Right lobe of liver (tissue), 4 donors: ENCODE results near the gene SETBP1.

ENCODE experiments used
- CTCF ChIP-seq, 4 donors: fragments of 200-600 bp in 3 of 4; fragments of 450-650 bp in 1 of 4; IDR thresholded peaks; one replicate each; pipeline versions ENCODE4 v1.5.1 to v1.8.0; 2016 to 2022; ENCODE audit warnings: antibody characterized with exemption in 4 of 4, mild to moderate bottlenecking in 2 of 4
- POLR2A ChIP-seq: fragments of 450-650 bp; IDR thresholded peaks from one replicate; pipeline ENCODE4 v1.6.1; 2017; ENCODE audit warnings: antibody characterized with exemption, mild to moderate bottlenecking
- donor health status: DM: no; HTN: no; CAD: no.
- donor health status: DM: no; HTN: no; CAD: no.
- donor health status: DM: no; HTN: yes; CAD: no.

GRCh38 chr18:45039376-45039775 lies 358.7 kb downstream of the SETBP1 start:
- TF ChIP-seq CTCF (IDR thresholded peaks at IDR 0.05) (no peak), POLR2A (no peak)
